ENCODE results near the gene EXO1.

- no peak for TF ChIP-seq GATA2 (IDR thresholded peaks at IDR 0.05; ENCODE audit: low read depth, low read length)
- no peak for TF ChIP-seq GATA3 (IDR thresholded peaks at IDR 0.05; ENCODE audit: low read depth, low read length)
Observed at GRCh38 chr1:241927321-241927720, 79.3 kb downstream of the EXO1 start.
